NCI-H82 treated with DMSO at 0.1 percent for 48 hours (cell line): ENCODE data around the gene BICRA.
A peak's percentile ranks its signal among the peaks of the same experiment; 100 is the strongest.
"Not testable (repeated sequence)": the region's sequence is repeated elsewhere in the genome, so short reads cannot be mapped to it uniquely, and the experiment has no call there.

Source experiments
- DNase-seq: peaks from one replicate; lab custom pipeline; 2025; ENCODE audit not compliant: unreplicated experiment; lab: John Stamatoyannopoulos, UW

The BICRA gene

DNA sequence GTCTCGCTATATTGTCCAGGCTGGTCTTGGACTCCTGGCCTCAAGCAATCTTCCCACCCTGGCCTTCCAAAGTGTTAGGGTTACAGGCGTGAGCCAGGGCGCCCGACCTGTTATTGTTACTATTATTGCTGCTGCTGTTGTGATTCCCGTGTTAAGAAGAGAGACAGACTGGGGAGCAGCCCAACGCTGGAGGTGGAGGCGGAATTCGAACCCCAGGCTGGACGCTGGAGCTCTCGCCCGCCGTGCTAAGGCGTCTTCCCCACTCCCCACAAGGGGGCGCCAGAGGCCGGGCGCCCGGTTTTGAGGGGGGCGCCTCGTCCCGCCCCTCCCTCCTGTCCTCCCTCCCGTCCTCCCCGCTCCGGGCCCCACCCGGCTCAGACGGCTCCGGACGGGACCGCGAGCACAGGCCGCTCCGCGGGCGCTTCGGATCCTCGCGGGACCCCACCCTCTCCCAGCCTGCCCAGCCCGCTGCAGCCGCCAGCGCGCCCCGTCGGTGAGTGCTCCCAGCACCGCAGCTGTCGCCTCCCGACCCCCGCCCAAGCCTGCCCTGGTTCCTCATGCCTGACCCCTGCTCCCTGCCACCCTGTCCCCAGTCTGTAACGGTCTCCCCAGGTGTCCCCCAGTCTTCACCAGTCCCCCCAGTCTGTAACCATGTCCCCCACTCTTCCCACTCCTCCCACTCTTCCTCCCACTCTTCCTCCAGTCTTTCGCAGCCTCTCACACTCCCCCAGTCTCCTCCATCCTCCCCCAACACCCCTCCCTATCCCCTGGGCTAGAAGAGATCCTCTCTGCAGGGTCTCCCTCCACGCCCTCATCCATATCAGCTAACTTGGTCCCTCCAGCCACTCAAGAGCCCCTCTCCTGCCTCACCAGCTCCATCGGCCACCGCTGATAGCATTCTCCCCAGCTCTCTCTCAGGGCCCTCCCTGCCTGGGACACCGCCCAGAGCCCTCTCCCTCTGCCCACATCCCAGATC, 104.4 kb downstream of the BICRA start, which contains the start of gene EHD2:
Gene EHD2 (plus strand): TSS at position 377 of the 976 bp plus-strand sequence. CDS start 3,191 bp downstream, outside the sequence.
- DNase-seq, result no peak

DNA sequence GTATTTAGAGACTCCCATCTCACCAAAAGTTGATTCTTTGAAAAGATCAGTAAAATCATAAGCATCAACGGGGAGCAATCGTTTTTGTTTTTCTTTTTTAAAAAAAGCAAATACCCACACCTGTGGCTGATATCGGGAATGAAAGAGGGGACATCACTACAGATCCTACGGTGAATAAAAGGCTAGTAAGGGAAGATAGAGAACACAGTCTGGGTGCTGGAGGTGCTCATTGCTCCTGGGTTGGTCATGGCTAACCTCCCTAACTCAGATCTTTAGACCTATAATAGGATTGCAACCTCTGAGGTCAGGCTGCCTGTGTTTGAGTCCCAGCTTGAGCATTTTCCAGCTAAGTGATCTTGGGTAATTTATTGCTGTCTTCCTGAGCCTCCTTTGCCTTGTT, 105.4 kb downstream of the BICRA start:
- no peak for DNase-seq

DNA sequence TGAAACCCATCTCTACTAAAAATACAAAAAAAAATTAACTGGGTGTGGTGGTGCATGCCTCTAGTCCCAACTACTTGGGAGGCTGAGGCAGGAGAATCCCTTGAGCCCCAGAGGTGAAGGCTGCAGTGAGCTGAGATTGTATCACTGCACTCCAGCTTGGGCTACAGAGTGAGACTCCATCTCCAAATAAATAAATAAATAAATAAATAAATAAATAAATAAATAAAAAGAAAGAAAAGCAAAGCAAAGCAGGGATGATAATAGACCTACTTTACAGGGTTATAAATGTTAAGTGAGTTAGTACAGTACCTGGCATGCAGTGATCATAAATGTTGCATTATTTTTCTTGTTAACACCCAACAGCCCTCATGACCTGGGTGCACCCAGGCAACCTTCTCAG, 105.9 kb downstream of the BICRA start:
- DNase-seq, result not testable (repeated sequence)

- no peak for DNase-seq
Measured at GRCh38 chr19:47716270-47716937, 107.5 kb downstream of the BICRA start.

- DNase-seq, result not testable (repeated sequence)
Measured at GRCh38 chr19:47718415-47719046, 109.6 kb downstream of the BICRA start.

DNA sequence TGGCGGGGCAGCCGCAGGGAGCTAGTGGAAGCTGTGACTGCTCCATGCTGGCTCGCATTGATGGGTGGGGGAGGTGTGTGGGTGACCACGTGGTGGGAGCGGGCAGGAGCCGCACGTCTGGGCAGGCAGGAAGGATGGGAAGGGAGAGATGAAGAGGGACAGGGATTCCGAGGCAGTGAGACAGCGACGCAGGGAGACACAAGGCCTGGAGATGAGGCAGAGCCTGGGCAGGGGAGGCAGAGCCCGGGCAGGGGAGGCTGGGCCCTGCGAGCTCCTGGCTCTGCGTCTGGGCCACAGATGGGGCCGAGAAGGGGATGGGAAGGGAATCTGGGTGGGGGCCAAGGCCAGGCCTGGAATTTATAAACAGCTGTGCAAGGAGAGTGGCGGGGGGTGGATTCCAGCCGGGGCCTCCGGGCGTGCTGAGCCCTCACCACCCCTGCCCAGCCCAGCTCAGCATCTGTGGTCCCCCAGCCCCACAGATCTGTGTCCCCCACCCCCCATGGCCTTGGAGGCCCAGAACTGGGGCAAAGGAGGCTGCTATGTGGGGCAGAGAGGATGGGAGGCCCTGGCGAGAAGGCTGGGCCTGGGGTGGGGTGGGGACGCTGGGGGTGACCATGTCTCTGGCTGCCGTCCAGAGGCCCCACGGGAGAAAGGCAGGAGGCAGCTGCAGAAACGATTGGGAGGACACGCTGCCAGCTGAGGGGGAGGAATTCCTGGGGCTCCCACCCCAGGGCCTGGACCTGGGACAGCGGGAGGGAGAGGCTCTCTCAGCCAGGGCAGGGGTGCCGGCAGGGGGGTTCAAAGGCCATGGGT, 110.3 kb downstream of the BICRA start:
- DNase-seq, result peak; percentile 87

- no peak for DNase-seq
Measured at GRCh38 chr19:47720669-47721422, 111.9 kb downstream of the BICRA start.

GRCh38 chr19:47723581-47723940, 114.6 kb downstream of the BICRA start:
- DNase-seq, result no peak

DNA sequence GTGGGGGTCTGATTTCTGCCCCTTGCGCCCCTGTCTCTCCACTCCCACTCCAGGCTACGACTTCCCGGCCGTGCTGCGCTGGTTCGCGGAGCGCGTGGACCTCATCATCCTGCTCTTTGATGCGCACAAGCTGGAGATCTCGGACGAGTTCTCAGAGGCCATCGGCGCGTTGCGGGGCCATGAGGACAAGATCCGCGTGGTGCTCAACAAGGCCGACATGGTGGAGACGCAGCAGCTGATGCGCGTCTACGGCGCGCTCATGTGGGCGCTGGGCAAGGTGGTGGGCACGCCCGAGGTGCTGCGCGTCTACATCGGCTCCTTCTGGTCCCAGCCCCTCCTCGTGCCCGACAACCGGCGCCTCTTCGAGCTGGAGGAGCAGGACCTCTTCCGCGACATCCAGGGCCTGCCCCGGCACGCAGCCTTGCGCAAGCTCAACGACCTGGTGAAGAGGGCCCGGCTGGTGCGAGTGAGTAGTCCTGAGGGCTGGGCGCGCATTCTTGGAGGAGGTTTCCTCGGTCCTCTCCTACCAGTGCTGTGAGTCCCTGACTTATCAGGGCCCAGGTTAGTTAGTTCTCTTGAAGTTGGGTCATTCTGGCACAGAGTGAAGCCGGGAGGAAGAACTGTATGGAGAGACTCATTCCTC, 116.9 kb downstream of the BICRA start:
- DNase-seq, result no peak

GRCh38 chr19:47726467-47726866, 117.5 kb downstream of the BICRA start:
- no peak for DNase-seq

DNA sequence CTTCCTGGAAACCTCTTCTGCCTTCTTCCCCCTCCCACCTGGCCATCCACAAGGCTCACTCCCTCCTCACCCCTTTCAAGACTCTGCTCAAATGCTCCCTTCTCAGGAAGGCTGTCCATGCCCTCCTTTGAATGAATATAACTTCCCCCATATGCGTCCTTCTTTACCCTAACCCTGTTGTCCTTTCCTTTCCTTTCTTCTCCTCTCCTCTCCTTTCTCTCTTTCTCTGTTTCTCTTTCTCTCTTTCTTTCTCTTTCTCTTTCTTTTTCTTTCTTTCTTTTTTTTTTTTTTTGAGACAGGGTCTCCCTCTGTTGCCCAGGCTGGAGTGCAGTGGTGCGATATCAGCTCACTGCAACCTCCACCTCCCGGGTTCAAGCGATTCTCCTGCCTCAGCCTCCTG, 119.4 kb downstream of the BICRA start:
- DNase-seq, result not testable (repeated sequence)

DNA sequence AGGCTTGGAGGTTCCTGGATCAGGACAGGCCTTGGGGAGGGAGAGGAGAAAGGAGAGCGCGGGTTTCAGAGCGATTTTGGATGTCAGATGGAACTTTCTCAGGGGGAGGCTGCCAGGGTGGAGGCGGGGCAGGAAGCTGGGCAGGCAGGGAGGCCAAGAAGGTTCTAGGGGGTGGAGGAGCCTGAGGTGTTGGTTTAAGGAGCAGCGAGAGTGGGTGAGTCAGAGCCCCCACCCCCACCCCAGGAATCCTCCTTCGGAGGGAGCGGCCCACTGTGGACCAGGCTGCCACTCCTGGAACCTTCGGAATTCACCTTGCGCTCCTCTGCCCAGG, 120.5 kb downstream of the BICRA start:
- no peak for DNase-seq

GRCh38 chr19:47729799-47730520, 121.0 kb downstream of the BICRA start:
- DNase-seq, result peak; percentile 36

GRCh38 chr19:47730521-47730889, 121.6 kb downstream of the BICRA start:
- DNase-seq, result no peak

DNA sequence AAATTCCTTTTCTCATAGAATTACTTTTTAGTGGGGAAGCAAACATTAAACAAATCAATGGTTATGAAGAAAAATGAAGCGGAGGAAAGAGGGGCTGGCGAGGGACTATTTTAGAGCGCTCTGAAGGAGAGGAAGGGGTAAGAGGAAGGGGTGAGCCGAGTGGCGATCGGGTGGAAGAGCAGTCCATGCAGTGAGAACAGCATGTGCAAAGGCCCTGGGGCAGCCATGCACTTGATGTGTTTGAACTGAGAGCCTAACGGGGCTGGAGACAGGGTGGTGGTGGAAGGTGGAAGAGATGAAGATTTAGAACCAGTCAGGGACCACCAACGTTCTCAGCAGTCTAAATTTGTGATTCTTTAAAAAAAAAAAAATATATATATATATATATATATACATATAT, 122.0 kb downstream of the BICRA start:
- DNase-seq, result no peak

GRCh38 chr19:47735131-47735530, 126.2 kb downstream of the BICRA start:
- no peak for DNase-seq

- no peak for DNase-seq
Measured at GRCh38 chr19:47740866-47741519, 132.1 kb downstream of the BICRA start.

DNA sequence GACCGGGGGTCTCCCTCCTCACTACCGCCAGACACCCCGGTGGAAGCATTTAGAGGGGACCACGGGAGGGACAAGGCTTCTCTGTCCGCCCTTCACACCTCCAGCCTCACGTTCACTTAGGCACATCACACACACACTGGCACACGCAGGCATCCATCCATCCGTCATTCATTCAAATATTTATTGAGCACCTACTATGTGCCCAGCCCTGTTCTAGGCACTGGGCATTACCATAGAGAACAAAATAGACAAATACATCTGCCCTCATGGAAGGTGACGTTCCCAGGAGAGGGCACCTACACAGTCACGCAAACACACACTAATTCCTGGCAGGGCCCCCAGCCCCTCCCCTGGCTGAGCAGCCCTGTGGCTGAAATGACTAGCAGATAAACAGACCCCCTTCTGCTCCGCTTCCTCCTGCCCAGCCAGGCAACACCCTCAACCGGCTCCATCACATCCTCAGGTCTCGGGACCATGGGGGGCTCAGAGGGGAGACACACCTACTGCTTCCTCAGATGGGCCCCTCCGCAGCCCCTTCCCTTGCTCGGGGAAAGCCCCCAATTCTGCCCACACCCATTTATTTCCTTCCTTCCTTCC, 132.7 kb downstream of the BICRA start:
- no peak for DNase-seq
